Right lobe of liver (tissue), 6 donors: ENCODE results near the gene AHDC1. TPM values are rescaled to one million over a fixed set of nuclear protein-coding genes. Genes with fewer than 3 reads are reported as not detected.
A peak's percentile ranks its signal among the peaks of the same experiment; 100 is the strongest.

Source experiments
- ATAC-seq, 4 donors: fragments of 200-7000 bp; cut with Tn5 transposase; one replicate each; pipeline ENCODE4 v1.9.1; 2020; ENCODE audit warnings: mild to moderate bottlenecking in 4 of 4, moderate library complexity in 4 of 4
- DNase-seq, 3 donors: peaks; one replicate each; pipeline ENCODE4 v3.0.0-alpha.2; 2020
- H3K27ac ChIP-seq, 3 donors: fragments of 200-600 bp; one replicate each; pipeline ENCODE4 v1.8.0; 2022
- H3K27me3 ChIP-seq, 2 donors: fragments of 200-600 bp; one replicate each; pipeline ENCODE4 v1.8.0; 2022
- H3K36me3 ChIP-seq, 4 donors: fragments of 200-600 bp; sonication (generic) in 1 of 4; one replicate each; pipeline versions ENCODE4 v1.5.1 to v1.8.0; 2017 to 2022; ENCODE audit warnings: control low read depth in 1 of 4
- H3K4me1 ChIP-seq, 4 donors: fragments of 200-600 bp; sonication (generic) in 1 of 4; one replicate each; pipeline versions ENCODE4 v1.5.1 to v1.8.0; 2017 to 2022; ENCODE audit warnings: control low read depth in 1 of 4
- H3K4me3 ChIP-seq, 3 donors: fragments of 200-600 bp; one replicate each; pipeline ENCODE4 v1.8.0; 2022
- H3K9me3 ChIP-seq, 4 donors: fragments of 200-600 bp; sonication (generic) in 1 of 4; one replicate each; pipeline versions ENCODE4 v1.5.1 to v1.8.0; 2017 to 2022; ENCODE audit warnings: control low read depth in 1 of 4
- CTCF ChIP-seq, 4 donors: fragments of 200-600 bp in 3 of 4; fragments of 450-650 bp in 1 of 4; IDR thresholded peaks; one replicate each; pipeline versions ENCODE4 v1.5.1 to v1.8.0; 2016 to 2022; ENCODE audit warnings: antibody characterized with exemption in 4 of 4, mild to moderate bottlenecking in 2 of 4
- POLR2A ChIP-seq: fragments of 450-650 bp; IDR thresholded peaks from one replicate; pipeline ENCODE4 v1.6.1; 2017; ENCODE audit warnings: antibody characterized with exemption, mild to moderate bottlenecking
- WGBS: methylation state at CpG from one replicate; pipeline ENCODE4 v1.1.6; 2018; ENCODE audit warnings: low coverage, low lambda C conversion rate; ENCODE audit not compliant: insufficient coverage; ENCODE audit errors: missing lambda C conversion rate; 5-methylcytosine and 5-hydroxymethylcytosine counted together
- intact Hi-C, 2 donors: fragments of 100-400 bp; cut with DNase I; formaldehyde crosslinking; loops; one replicate each; pipeline versions ENCODE4 v1.11.2 to v1.14.1; 2022
- total RNA-seq, 6 experiments: library from RNA; depleted of rRNA in 2 of 6; stranded (reverse); fragments of >200 nt in 2 of 6; fragmentation: NEBNext Ultra II Directional in 3 of 6; extraction: Animal tissue kit (Norgen Biotek cat#: 25700) in 3 of 6; gene quantifications; one replicate each; pipeline versions ENCODE4 v1.1.0 to v1.2.4, GENCODE V29; 2016 to 2023
- donor health status: DM: no; HTN: yes; CAD: no.
- donor health status: DM: no; HTN: no; CAD: no.
- donor health status: DM: no; HTN: no; CAD: no.
- donor health status: DM: no; HTN: yes; CAD: no.
- donor health status: DM: no; HTN: yes; CAD: no.

AHDC1 gene
- total RNA-seq, 6 experiments from 2014 or later: 5.5 to 21.3 (median 10.9) TPM

GRCh38 chr1:27618341-27619082 lies 14.6 kb upstream of the AHDC1 start:
- no peaks in the 10 kb centered on the region for H3K27me3 ChIP-seq
- H3K9me3 ChIP-seq: no peaks in the 10 kb centered on the region
- no peaks in the 10 kb centered on the region for H3K36me3 ChIP-seq
- ATAC-seq (peak in 2 of 4 donors; percentile 45 to 61), DNase-seq (no peak)
- H3K27ac ChIP-seq: no peak overlapping the region
- no peak overlapping the region for H3K4me3 ChIP-seq
- no peak for TF ChIP-seq CTCF (IDR thresholded peaks at IDR 0.05)
- TF ChIP-seq POLR2A: no peak
- no peaks in the 10 kb centered on the region for H3K4me1 ChIP-seq
- 68% methylated on average over 14 of the region's 14 CpGs for WGBS
- intact Hi-C loops: loop anchor here in 1 of 2 donors (5.0 kb wide), 1 partner anchor 39 kb away; no protein-coding TSS in a partner anchor

GRCh38 chr1:27617420-27617819 lies 13.5 kb upstream of the AHDC1 start:
- Histone ChIP-seq H3K4me1 (no peaks in the 10 kb centered on the region), H3K9me3 (no peaks in the 10 kb centered on the region), H3K27me3 (no peaks in the 10 kb centered on the region), H3K27ac (no peak overlapping the region), H3K4me3 (no peak overlapping the region), H3K36me3 (no peaks in the 10 kb centered on the region)
- 50% methylated on average over 1 of the region's 2 CpGs for WGBS
- ATAC-seq (no peak), DNase-seq (no peak)
- TF ChIP-seq POLR2A (no peak), CTCF (IDR thresholded peaks at IDR 0.05) (no peak)
- intact Hi-C loops: loop anchor here in 1 of 2 donors (5.0 kb wide), 1 partner anchor 40 kb away; no protein-coding TSS in a partner anchor

GRCh38 chr1:27616441-27616840 lies 12.5 kb upstream of the AHDC1 start:
- DNase-seq: no peak
- Histone ChIP-seq H3K36me3 (no peaks in the 10 kb centered on the region), H3K4me3 (no peak overlapping the region), H3K27ac (no peak overlapping the region), H3K9me3 (no peaks in the 10 kb centered on the region), H3K4me1 (no peaks in the 10 kb centered on the region), H3K27me3 (no peaks in the 10 kb centered on the region)
- intact Hi-C loops: loop anchor here in 1 of 2 donors (5.0 kb wide), 1 partner anchor 41 kb away; no protein-coding TSS in a partner anchor
- no peak for ATAC-seq
- no peak for TF ChIP-seq CTCF (IDR thresholded peaks at IDR 0.05)
- TF ChIP-seq POLR2A: no peak
- no CpG with 5 or more reads among the region's 2 CpGs for WGBS

- no peak for TF ChIP-seq CTCF (IDR thresholded peaks at IDR 0.05)
- TF ChIP-seq POLR2A: no peak
- Histone ChIP-seq H3K4me1 (no peaks in the 10 kb centered on the region), H3K36me3 (no peaks in the 10 kb centered on the region), H3K4me3 (no peak overlapping the region), H3K27ac (no peak overlapping the region), H3K9me3 (no peaks in the 10 kb centered on the region), H3K27me3 (no peaks in the 10 kb centered on the region)
- ATAC-seq (no peak), DNase-seq (no peak)
- intact Hi-C loops: loop anchor here in 1 of 2 donors (5.0 kb wide), 1 partner anchor 42 kb away; no protein-coding TSS in a partner anchor
- WGBS: 79% methylated on average over 28 of the region's 41 CpGs
Observed at GRCh38 chr1:27615346-27616192, 11.6 kb upstream of the AHDC1 start.
